Adipocyte (in vitro differentiated cells): ENCODE data around the gene ST6GALNAC6.
"Not testable (repeated sequence)": the region's sequence is repeated elsewhere in the genome, so short reads cannot be mapped to it uniquely, and the experiment has no call there.

Experiments used
- DNase-seq: peaks from one replicate; pipeline ENCODE4 v3.0.0-alpha.2; 2015; ENCODE audit warnings: low read depth
- H3K27me3 ChIP-seq: replicated peaks from 2 replicates; pipeline ENCODE4 v1.7.0; 2013; ENCODE audit warnings: mild to moderate bottlenecking, low read length, moderate library complexity; ENCODE audit not compliant: control insufficient read depth, insufficient read depth
- H3K36me3 ChIP-seq: 2 replicates; pipeline ENCODE4 v1.7.0; 2013; ENCODE audit warnings: low read length, mild to moderate bottlenecking, moderate library complexity; ENCODE audit not compliant: control insufficient read depth, insufficient read depth, severe bottlenecking
- H3K4me1 ChIP-seq: 2 replicates; pipeline ENCODE4 v1.7.0; 2013; ENCODE audit warnings: mild to moderate bottlenecking, low read length, moderate library complexity; ENCODE audit not compliant: control insufficient read depth, insufficient read depth
- H3K4me3 ChIP-seq: 2 replicates; pipeline ENCODE4 v1.7.0; 2013; ENCODE audit warnings: mild to moderate bottlenecking, low read length, moderate library complexity
- H3K9ac ChIP-seq: 2 replicates; pipeline ENCODE4 v1.7.0; 2013; ENCODE audit warnings: mild to moderate bottlenecking, low read length, moderate library complexity
- H3K9me3 ChIP-seq: 2 replicates; pipeline ENCODE4 v1.7.0; 2013; ENCODE audit warnings: mild to moderate bottlenecking, low read length, moderate library complexity; ENCODE audit not compliant: control insufficient read depth

ST6GALNAC6 gene

DNA sequence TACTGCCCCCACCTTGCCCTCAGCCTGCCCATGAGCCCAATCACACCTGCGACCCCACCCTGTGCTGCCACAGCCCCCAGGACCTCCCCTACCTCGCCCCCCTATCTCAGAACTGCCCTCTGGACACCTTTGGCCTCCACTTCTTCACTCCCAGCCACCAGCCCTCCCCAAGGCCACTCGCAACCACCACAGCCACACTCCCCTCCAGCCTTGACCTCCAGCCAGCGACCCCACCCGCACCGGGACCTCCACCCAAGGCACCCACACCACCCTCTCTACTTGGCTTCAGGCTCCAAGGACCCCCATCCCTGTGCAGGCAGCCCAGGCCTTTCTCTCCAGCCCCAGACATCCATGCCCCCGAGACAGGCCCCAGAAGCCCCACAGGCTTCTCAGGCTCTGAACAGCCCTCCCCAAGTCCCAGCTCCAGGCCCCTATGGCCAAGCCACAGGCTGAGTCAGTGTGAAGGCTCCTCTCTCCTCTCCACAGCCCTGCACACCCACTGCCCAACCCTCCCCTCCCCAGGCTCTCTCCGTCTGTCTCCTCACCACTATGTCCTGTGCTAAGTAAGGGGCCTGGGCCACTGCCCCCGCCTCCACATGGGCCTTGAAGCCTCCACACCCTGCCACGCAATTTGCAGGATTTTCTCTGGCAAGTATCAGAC lies 24.0 kb downstream of the ST6GALNAC6 start:
- Histone ChIP-seq H3K9ac (peak overlapping the region; percentile 77), H3K36me3 (peaks cover 27% of the 10 kb centered on the region), H3K9me3 (no peaks in the 10 kb centered on the region), H3K4me1 (peaks cover 48% of the 10 kb centered on the region), H3K27me3 (no peaks in the 10 kb centered on the region), H3K4me3 (peak overlapping the region; percentile 54)
- peak; percentile 76 for DNase-seq

DNA sequence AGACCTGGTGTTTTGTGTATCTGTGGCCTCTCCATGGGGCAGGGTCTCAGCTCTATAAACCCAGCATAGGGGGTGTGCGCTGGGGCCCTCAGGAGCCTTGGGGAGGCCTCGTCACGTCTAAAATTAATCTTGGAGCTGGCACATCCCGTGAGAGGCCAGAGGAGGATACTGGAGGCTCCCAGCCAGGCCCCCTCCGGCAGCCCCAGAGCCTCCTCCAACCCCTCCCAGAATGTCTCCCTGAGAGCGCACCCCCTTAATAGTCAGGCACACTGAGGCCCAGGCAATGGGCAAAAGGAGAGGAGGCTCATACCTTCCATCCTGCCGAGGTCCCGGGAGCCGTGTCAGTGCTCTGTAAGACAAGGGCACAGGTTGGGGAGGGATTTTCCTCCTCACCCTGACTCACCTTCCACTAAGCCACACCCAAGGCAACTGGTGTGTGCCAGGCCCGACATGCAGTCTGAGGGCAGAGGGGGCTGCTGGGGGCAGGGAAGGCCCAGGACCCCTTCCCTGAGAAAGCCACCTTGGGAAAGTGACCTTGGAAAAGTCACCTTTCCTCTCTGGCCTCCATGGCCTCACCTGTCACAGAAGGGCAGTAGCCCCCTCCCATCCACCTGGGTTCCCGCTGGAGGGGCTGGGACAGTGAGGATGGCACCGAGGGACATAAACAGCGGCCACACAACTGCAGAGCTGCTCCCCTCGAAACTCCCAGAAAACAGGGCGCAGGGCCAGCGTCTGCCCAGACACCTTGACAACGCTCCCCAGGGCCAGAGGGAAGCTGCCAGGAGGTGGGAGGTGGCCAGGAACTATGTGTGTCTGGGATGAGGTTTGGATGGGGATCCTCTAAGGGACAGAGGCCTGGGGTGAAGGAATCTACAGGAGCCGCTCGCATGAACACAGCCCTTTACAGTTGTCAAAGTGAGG lies 24.8 kb downstream of the ST6GALNAC6 start:
- Histone ChIP-seq H3K9ac (peak overlapping the region; percentile 77), H3K4me1 (peaks cover 51% of the 10 kb centered on the region), H3K36me3 (peaks cover 31% of the 10 kb centered on the region), H3K27me3 (no peaks in the 10 kb centered on the region), H3K9me3 (no peaks in the 10 kb centered on the region), H3K4me3 (peak overlapping the region; percentile 54)
- DNase-seq, result no peak

DNA sequence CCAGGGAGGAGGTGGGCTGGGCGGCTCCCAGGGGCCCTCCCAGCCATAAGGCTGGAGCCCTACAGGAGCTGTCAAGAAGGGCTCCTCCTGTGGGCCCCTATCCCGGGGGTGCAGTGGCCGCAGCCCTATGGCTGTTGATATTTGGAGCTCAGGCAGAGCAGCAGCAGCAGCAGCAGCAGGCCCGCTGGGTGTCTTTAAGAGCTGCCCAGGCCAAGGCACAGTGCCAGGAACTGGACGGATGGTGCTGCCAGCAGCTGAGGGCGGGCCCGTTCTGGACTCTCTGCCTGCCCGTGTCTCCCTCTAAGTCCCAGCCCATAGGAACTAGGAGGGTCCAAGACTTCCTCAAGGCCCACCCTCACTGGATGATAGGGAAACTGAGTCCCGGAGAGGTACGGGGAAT lies 25.5 kb downstream of the ST6GALNAC6 start:
- Histone ChIP-seq H3K4me3 (peak overlapping the region; percentile 54), H3K36me3 (peaks cover 38% of the 10 kb centered on the region), H3K4me1 (peaks cover 51% of the 10 kb centered on the region)

DNA sequence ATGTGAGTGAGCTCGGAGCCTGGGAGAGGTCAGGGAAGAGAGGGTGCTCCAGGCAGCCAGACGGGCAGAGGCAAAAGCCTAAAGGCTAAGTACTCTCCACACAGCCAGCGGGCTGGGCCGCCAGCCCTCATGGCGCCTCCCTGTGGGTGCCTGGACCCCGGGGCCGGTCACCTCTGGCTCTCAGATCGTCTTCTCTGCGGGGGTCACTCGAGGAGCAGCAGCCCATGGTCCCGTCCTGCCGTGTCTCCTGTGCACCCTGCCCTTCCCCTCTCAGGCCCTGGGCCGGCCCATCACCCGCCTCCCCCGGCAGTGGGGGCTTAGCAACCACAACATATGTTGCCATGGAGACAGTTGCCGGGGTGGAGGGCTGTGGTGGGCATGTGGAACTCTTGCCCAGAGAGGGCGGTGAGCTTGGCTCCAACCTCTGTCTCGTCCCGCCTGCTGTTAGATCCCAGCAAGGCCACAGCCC lies 26.1 kb downstream of the ST6GALNAC6 start:
- DNase-seq, result no peak
- Histone ChIP-seq H3K9ac (peak overlapping the region; percentile 77), H3K4me1 (peaks cover 48% of the 10 kb centered on the region), H3K4me3 (no peak overlapping the region), H3K36me3 (peaks cover 43% of the 10 kb centered on the region), H3K9me3 (no peaks in the 10 kb centered on the region), H3K27me3 (no peaks in the 10 kb centered on the region)

More for the DNA sequence above, 25.5 kb downstream of the ST6GALNAC6 start:
- Histone ChIP-seq H3K27me3 (no peaks in the 10 kb centered on the region), H3K9me3 (no peaks in the 10 kb centered on the region), H3K9ac (peak overlapping the region; percentile 77)
- DNase-seq, result peak; percentile 23

DNA sequence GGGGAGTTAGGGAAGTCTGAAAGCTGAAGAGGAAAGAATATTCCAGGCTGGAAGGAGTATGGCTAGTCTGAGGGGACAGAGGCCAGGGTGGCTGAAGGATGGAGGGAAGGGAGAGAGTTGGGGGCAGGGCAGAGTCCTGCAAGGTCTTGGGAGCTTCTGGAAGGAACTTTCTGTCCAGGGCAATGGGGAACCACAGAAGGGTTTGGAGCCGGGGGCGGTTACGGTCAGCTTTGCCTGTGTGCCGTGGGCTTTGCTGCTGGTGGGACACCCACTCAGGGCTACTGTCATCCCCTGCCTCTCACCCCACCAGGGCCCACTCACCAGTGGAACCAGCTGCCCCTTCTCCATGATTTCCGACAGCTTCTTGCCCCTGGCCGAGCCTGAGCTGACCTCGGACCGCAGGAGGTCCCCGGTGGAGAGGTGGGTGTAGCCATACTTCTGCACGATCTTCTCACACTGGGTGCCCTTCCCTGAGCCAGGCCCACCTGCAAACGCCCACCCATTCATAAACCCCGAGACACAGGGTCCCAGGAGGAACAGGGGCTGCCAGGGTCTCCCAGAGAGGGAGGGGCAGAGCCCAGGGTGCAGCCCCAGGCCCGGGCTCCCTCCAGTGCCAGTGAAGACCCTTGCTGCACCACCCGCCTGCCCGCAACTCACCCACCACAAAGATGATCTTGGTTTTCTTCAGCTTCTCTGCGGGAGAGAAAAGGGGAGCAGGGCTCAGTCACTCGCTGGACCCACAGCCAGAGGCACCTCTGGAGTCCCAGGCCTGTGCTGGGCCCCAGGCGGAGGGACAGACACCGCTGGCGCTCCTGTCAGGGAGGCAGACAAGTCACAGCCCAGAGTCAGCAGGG lies 26.8 kb downstream of the ST6GALNAC6 start:
- Histone ChIP-seq H3K4me3 (no peak overlapping the region), H3K9ac (no peak overlapping the region), H3K4me1 (peaks cover 42% of the 10 kb centered on the region), H3K9me3 (no peaks in the 10 kb centered on the region), H3K36me3 (peaks cover 49% of the 10 kb centered on the region), H3K27me3 (no peaks in the 10 kb centered on the region)
- DNase-seq, result no peak

DNA sequence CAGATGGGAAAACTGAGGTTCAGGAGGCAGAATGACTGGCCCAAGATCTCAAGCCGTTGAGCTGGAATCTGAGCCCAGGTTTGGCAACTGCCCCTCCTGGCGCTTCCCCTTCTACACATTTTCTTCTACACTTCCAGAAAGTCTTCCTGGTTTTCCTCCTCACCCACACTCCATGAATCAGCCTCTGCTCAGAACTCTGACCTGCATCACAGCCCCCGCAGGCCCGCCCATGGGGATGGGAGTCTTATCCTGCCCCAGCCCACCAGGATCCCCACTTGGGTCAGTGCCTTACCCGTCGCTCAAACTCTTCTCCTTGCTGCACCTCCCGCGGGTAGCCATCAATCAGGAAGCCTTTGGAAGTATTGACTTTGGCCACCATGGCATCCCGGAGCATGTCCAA lies 27.9 kb downstream of the ST6GALNAC6 start:
- Histone ChIP-seq H3K4me1 (peaks cover 34% of the 10 kb centered on the region), H3K9ac (no peak overlapping the region), H3K4me3 (no peak overlapping the region), H3K9me3 (no peaks in the 10 kb centered on the region), H3K27me3 (no peaks in the 10 kb centered on the region), H3K36me3 (peaks cover 54% of the 10 kb centered on the region)
- DNase-seq, result no peak

DNA sequence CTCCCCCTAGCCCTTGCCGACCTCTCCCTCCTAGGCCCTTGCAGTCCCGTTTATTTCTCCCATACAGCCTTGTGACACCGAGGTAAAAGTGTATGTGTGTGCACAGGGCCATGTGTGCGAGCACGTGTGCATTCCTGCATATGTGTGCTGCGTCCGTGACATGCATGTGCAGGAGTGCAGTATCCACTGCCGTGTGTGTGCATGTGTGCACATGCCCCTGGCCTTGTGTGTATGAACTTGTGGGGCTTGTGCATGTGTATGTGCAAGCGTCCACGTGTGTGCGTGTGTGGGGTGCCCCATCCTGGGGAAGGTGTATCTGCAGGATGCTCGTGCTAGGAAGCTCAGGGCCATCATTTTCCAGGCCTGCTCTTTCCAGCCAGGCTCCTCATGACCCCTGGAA lies 28.5 kb downstream of the ST6GALNAC6 start:
- DNase-seq, result no peak
- H3K9ac ChIP-seq, result no peak overlapping the region
- no peaks in the 10 kb centered on the region for H3K27me3 ChIP-seq
- no peak overlapping the region for H3K4me3 ChIP-seq
- no peaks in the 10 kb centered on the region for H3K9me3 ChIP-seq
- H3K4me1 ChIP-seq, result peaks cover 29% of the 10 kb centered on the region
- H3K36me3 ChIP-seq, result peaks cover 55% of the 10 kb centered on the region

DNA sequence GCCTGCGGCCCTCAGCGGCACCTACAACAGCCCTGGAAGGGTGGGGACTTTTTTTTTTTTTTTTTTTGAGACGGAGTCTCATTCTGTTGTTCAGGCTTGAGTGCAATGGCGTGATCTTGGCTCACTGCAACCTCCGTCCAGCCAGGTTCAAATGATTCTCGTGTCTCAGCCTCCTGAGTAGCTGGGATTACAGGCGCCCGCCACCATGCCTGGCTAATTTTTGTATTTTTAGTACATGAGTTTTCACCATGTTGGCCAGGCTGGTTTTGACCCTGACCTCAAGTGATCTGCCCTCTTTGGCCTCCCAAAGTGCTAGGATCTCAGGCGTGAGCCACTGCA lies 29.3 kb downstream of the ST6GALNAC6 start:
- H3K27me3 ChIP-seq, H3K4me3 ChIP-seq, H3K9ac ChIP-seq, H3K9me3 ChIP-seq, DNase-seq: not testable (repeated sequence)
- Histone ChIP-seq H3K4me1 (peaks cover 21% of the 10 kb centered on the region), H3K36me3 (peaks cover 57% of the 10 kb centered on the region)

DNA sequence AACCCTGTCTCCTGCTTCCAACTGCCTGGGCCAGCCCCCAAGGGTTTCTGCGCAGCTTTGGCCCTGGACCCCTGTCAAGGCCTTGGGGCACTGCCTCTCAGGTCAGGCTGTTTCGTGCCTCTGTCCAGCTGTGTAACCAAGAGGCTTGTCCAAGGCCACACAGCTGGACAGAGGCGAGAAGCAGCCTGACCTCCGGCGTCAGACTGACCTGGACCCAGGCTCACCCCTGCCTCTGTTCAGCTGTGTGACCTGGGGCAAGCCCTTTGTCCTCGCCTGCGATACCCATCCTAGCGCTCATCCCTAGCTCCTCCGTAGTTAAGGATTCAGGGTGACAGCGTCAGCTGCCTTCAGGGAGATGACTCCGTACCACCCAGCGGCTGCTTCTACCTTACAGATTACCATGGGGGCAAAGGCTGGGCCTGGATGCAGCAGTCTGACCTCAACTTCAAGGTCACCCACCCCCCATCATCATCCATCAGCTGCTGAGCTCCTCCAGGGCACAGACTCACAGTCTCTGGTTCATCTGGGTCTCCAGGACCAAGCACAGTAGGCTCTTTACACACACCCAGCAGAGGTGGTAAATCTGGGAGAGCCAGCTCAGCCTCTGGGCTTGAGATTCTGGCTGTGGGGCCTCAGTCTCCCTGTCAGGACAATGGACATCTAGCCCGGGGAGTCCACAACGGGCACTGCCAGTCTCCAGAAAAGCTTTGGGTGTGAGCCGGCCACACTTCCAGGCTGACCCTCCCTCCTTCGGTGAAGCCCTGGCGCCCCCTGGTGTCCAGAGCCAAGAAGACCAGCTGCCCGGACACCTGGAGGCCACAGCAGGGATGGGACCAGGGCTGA lies 29.9 kb downstream of the ST6GALNAC6 start:
- Histone ChIP-seq H3K4me3 (no peak overlapping the region), H3K9me3 (no peaks in the 10 kb centered on the region), H3K27me3 (no peaks in the 10 kb centered on the region), H3K4me1 (peaks cover 16% of the 10 kb centered on the region), H3K36me3 (peaks cover 57% of the 10 kb centered on the region), H3K9ac (peak overlapping the region; percentile 74)
- DNase-seq, result peak; percentile 93

DNA sequence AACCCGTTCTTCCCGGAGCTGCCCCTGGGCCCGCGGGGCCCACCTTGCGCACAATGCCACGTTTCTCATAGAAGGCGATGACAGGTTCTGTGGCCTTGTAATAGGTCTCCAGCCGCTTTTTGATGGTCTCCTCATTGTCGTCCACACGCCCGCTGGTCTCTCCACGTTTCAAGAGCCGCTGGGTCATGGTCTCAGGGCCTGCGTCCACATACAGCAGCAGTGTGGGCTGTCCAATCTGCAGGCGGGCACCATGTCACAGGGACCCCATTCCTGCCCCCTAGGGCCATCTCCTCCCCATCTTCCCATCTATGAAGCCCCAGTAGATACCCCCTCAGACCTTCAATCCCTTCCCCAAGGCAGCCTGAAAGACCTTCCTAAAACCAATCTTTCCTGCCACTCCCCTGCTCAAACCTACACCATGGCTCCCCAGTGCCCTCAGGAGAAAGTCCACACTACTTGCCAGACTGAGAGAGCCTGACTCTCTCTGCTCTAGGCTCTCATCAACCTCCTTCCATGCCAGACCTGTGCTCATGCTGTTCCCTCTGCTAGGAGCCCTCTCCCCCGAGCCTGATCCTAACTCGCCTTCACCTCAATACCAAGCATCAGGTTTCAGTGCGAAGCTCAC lies 31.0 kb downstream of the ST6GALNAC6 start:
- H3K36me3 ChIP-seq, result peaks cover 57% of the 10 kb centered on the region
- no peaks in the 10 kb centered on the region for H3K27me3 ChIP-seq
- no peak overlapping the region for H3K4me3 ChIP-seq
- DNase-seq, result no peak
- no peak overlapping the region for H3K9ac ChIP-seq
- peaks cover 4% of the 10 kb centered on the region for H3K4me1 ChIP-seq
- no peaks in the 10 kb centered on the region for H3K9me3 ChIP-seq
